HCT116 (cell line): Measurements from ENCODE around the gene FADS6. TPM values are rescaled to one million over a fixed set of nuclear protein-coding genes. Genes with fewer than 3 reads are reported as not detected.

Source experiments
- ATAC-seq: fragments of 200-7000 bp; cut with Tn5 transposase; 2 replicates; pipeline ENCODE4 v1.9.1; 2020; ENCODE audit warnings: mild to moderate bottlenecking, moderate library complexity
- BruUV-seq: library from RNA; stranded (reverse); fragments of 400-500 nt; replicated peaks from 2 replicates; lab custom pipeline; 2021; lab: Mats Ljungman, UMichigan
- CTCF ChIA-PET: fragments of 300-600 bp; sonication (Branson Sonifier 250); formaldehyde crosslinking; loops from one replicate; lab custom pipeline; 2021; ENCODE audit warnings: antibody characterized with exemption; lab: Charles Lee
- POLR2A ChIA-PET: fragments of 300-600, 350-600 bp; sonication (Branson Sonifier 250); formaldehyde crosslinking; loops from one replicate; lab custom pipeline; 2021; ENCODE audit warnings: antibody characterized with exemption; lab: Charles Lee
- RAD21 ChIA-PET, 2 experiments: fragments of 300-600 bp; sonication (Branson Sonifier 250); formaldehyde crosslinking; loops; one replicate each; lab custom pipeline; 2023; ENCODE audit warnings: low total read pairs in 2 of 2; ENCODE audit not compliant: uncharacterized antibody in 2 of 2, unreplicated experiment in 2 of 2, low non-redundant PET in 1 of 2; lab: Charles Lee
- DNase-seq: peaks from one replicate; pipeline ENCODE4 v3.0.0-alpha.2; 2010; ENCODE audit warnings: low read depth, low spot score
- H2AFZ ChIP-seq: fragments of 200-600 bp; shearing (Covaris generic), sonication (generic); 2 replicates; pipeline ENCODE4 v1.6.1; 2017; ENCODE audit warnings: low read depth, mixed run types, mixed read lengths, antibody characterized with exemption, low read length; ENCODE audit not compliant: poor library complexity, severe bottlenecking
- H3K27ac ChIP-seq: 2 replicates; pipeline ENCODE4 v1.5.1; 2012; ENCODE audit warnings: low read depth, low read length
- H3K27me3 ChIP-seq: fragments of 200-600 bp; sonication (generic); 2 replicates; pipeline ENCODE4 v1.6.1; 2016; ENCODE audit warnings: mixed run types, low read length, mixed read lengths; ENCODE audit not compliant: insufficient read depth
- H3K36me3 ChIP-seq, 2 experiments: fragments of 200-500 bp in 1 of 2; fragments of 200-600 bp in 1 of 2; sonication (Bioruptor generic) in 1 of 2; sonication (generic) in 1 of 2; 2 replicates each; pipeline versions ENCODE4 v1.5.1 to v1.6.1; 2014 to 2016; ENCODE audit warnings: low read length in 2 of 2, inconsistent platforms in 1 of 2, mixed read lengths in 1 of 2, mixed run types in 1 of 2; ENCODE audit not compliant: insufficient read depth in 2 of 2, control insufficient read depth in 1 of 2
- H3K4me1 ChIP-seq, 2 experiments: fragments of 200-600 bp in 1 of 2; sonication (generic) in 1 of 2; 2 replicates each; pipeline versions ENCODE4 v1.5.1 to v1.6.1; 2012 to 2017; ENCODE audit warnings: low read length in 2 of 2, inconsistent platforms in 1 of 2, mild to moderate bottlenecking in 1 of 2, mixed read lengths in 1 of 2, mixed run types in 1 of 2, moderate library complexity in 1 of 2; ENCODE audit not compliant: insufficient read depth in 2 of 2, control insufficient read depth in 1 of 2
- H3K4me2 ChIP-seq: fragments of 200-600 bp; sonication (generic); 2 replicates; pipeline ENCODE4 v1.6.1; 2017; ENCODE audit warnings: mixed run types, low read length, mixed read lengths
- H3K4me3 ChIP-seq, 2 experiments: fragments of 200-600 bp in 1 of 2; sonication (generic) in 1 of 2; replicated peaks in 1 of 2; 2 replicates each; pipeline ENCODE4 v1.5.1; 2011 to 2016; ENCODE audit warnings: low read length in 2 of 2, control low read depth in 1 of 2, low read depth in 1 of 2, mild to moderate bottlenecking in 1 of 2, mixed read lengths in 1 of 2, mixed run types in 1 of 2
- H3K79me2 ChIP-seq: fragments of 200-600 bp; sonication (generic); 2 replicates; pipeline ENCODE4 v1.6.1; 2017; ENCODE audit warnings: mild to moderate bottlenecking, mixed run types, low read length, moderate library complexity, mixed read lengths; ENCODE audit not compliant: insufficient read depth
- H3K9ac ChIP-seq: fragments of 200-600 bp; sonication (generic); 2 replicates; pipeline ENCODE4 v1.6.1; 2016; ENCODE audit warnings: low read length, mixed read lengths
- H3K9me2 ChIP-seq: fragments of 200-600 bp; sonication (generic), shearing (Covaris generic); 2 replicates; pipeline ENCODE4 v1.6.1; 2017; ENCODE audit warnings: mixed run types, mild to moderate bottlenecking, moderate library complexity; ENCODE audit not compliant: insufficient read depth
- H3K9me3 ChIP-seq, 2 experiments: fragments of 200-500 bp in 1 of 2; fragments of 200-600 bp in 1 of 2; sonication (Bioruptor generic) in 1 of 2; sonication (generic) in 1 of 2; 2 replicates each; pipeline ENCODE4 v1.6.1; 2014 to 2017; ENCODE audit warnings: low read length in 2 of 2, mixed read lengths in 2 of 2, inconsistent platforms in 1 of 2, low read depth in 1 of 2, mild to moderate bottlenecking in 1 of 2, mixed run types in 1 of 2, moderate library complexity in 1 of 2; ENCODE audit not compliant: control insufficient read depth in 1 of 2, insufficient read depth in 1 of 2
- H4K20me1 ChIP-seq: fragments of 200-600 bp; sonication (generic), shearing (Covaris generic); 2 replicates; pipeline ENCODE4 v1.6.1; 2017; ENCODE audit warnings: mixed run types, mild to moderate bottlenecking, moderate library complexity; ENCODE audit not compliant: insufficient read depth
- CEBPB ChIP-seq: IDR thresholded peaks from 2 replicates; pipeline ENCODE4 v1.6.1; 2012; ENCODE audit warnings: low read depth
- EZH2 ChIP-seq: fragments of 200-600 bp; sonication (generic); IDR thresholded peaks from 2 replicates; pipeline ENCODE4 v1.6.1; 2017; ENCODE audit warnings: antibody characterized with exemption, mixed run types
- EZH2phosphoT487 ChIP-seq: fragments of 200-600 bp; IDR thresholded peaks from 2 replicates; pipeline ENCODE4 v1.6.1; 2018; ENCODE audit warnings: antibody characterized with exemption, borderline replicate concordance
- RAD21 ChIP-seq: IDR thresholded peaks from 2 replicates; pipeline ENCODE4 v1.6.1; 2012; ENCODE audit warnings: low read depth, mild to moderate bottlenecking
- SP1 ChIP-seq: IDR thresholded peaks from 2 replicates; pipeline ENCODE4 v1.6.1; 2012; ENCODE audit warnings: low read depth
- SRF ChIP-seq: IDR thresholded peaks from 2 replicates; pipeline ENCODE4 v1.6.1; 2012; ENCODE audit warnings: low read depth
- YY1 ChIP-seq: IDR thresholded peaks from 2 replicates; pipeline ENCODE4 v1.6.1; 2011; ENCODE audit warnings: low read length, low read depth, moderate library complexity, mild to moderate bottlenecking; ENCODE audit not compliant: insufficient replicate concordance; ENCODE audit errors: extremely low read depth
- ZNF274 ChIP-seq: fragments of 200-500 bp; sonication (Bioruptor generic); IDR thresholded peaks from 2 replicates; pipeline ENCODE4 v1.6.1; 2014; ENCODE audit warnings: mild to moderate bottlenecking, low read depth, low read length, inconsistent platforms
- intact Hi-C: fragments of 100-400 bp; cut with micrococcal nuclease; formaldehyde crosslinking; loops from 2 replicates; pipeline ENCODE4 v1.10.0; 2022
- total RNA-seq: library from RNA; stranded (reverse); gene quantifications from one replicate; pipeline ENCODE4 v1.2.1, GENCODE V29; 2021; ENCODE audit not compliant: unreplicated experiment
- TF ChIP-seq, protein P1 (sequence below), 3 experiments: fragments of 200-600 bp in 1 of 3; sonication (generic) in 1 of 3; IDR thresholded peaks in 2 of 3; conservative IDR thresholded peaks in 1 of 3; 2 replicates each; pipeline ENCODE4 v1.5.1; 2012 to 2017; ENCODE audit warnings: low read depth in 2 of 3, low read length in 2 of 3, antibody characterized with exemption in 1 of 3, borderline replicate concordance in 1 of 3, control low read depth in 1 of 3, mild to moderate bottlenecking in 1 of 3, mixed read lengths in 1 of 3, mixed run types in 1 of 3, moderate library complexity in 1 of 3; ENCODE audit not compliant: insufficient read depth in 1 of 3
- TF ChIP-seq, protein P2 (sequence below): IDR thresholded peaks from 2 replicates; pipeline ENCODE4 v1.6.1; 2012; ENCODE audit warnings: low read depth
- TF ChIP-seq, protein P3 (sequence below): IDR thresholded peaks from 2 replicates; pipeline ENCODE4 v1.6.1; 2011; ENCODE audit warnings: mild to moderate bottlenecking, low read length, moderate library complexity; ENCODE audit not compliant: insufficient replicate concordance; ENCODE audit errors: extremely low read depth
- TF ChIP-seq, protein P4 (sequence below): IDR thresholded peaks from 2 replicates; pipeline ENCODE4 v1.6.1; 2012

The FADS6 gene
- total RNA-seq, 1 experiment from 2014 or later = not detected

DNA sequence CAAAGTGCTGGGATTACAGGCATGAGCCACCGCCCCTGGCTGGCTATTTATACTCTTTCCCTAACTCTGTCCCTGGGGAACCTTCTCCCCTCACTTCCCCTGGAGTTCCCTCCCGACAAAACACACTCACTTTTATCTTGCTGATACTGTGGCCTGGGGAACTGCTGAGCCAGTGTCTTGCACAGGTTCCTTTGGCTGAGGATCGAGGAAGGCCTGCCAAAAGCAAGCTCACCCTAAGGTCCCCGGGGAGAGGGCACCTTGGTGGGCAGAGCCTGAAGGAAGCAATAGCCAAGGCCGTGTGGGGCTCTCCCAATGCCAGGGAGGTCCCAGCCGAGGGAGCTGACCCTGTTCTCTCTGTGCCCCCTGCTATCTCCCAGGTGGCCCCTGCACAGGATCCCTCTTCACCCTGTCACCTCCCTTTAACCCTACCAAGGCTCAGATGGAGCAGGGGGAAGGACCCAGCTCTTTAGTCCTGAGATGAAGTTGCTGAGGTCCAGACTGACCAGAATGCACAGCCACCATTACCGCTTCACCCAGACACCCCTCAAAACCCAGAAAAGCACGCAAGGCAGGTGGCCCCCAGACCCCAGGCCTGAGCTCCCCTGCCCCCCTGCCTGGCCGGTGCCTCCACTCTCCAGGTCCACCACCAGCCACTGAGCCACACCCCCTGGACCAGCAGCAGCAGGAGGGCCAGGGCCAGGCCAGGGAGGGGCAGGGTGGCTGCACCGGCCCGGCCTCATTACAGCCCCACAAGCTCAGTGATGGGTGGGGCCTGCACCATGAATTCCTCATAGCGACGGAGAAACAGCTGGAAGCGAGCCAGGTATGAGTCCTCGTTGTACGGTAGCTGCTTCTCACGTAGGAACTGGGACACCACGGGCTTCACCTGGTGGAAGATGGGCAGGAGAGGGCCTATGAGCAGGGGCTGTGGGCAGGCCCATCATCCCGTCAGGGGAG, 15.6 kb downstream of the FADS6 start:
- peak overlapping the region; percentile 30; the same call in 1 of the 2 replicates for H3K9ac ChIP-seq
- POLR2A ChIA-PET = interaction anchor here (1.4 kb wide), 1 partner anchor 101 kb away, joined by 3 read pairs; the partner anchor contains the start of gene NAT9

More for the DNA sequence above, 15.6 kb downstream of the FADS6 start:
- no peak for TF ChIP-seq ZNF274
- no peak for TF ChIP-seq CEBPB
- TF ChIP-seq SP1 = no peak
- no peak for TF ChIP-seq SRF
- TF ChIP-seq RAD21 = no peak
- TF ChIP-seq, protein P1, sequence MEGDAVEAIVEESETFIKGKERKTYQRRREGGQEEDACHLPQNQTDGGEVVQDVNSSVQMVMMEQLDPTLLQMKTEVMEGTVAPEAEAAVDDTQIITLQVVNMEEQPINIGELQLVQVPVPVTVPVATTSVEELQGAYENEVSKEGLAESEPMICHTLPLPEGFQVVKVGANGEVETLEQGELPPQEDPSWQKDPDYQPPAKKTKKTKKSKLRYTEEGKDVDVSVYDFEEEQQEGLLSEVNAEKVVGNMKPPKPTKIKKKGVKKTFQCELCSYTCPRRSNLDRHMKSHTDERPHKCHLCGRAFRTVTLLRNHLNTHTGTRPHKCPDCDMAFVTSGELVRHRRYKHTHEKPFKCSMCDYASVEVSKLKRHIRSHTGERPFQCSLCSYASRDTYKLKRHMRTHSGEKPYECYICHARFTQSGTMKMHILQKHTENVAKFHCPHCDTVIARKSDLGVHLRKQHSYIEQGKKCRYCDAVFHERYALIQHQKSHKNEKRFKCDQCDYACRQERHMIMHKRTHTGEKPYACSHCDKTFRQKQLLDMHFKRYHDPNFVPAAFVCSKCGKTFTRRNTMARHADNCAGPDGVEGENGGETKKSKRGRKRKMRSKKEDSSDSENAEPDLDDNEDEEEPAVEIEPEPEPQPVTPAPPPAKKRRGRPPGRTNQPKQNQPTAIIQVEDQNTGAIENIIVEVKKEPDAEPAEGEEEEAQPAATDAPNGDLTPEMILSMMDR (IDR thresholded peaks at IDR 0.05 in 2 of 3, conservative IDR thresholded peaks at IDR 0.05 in 1 of 3; ENCODE audit: borderline replicate concordance in 1 of 3, insufficient read depth in 1 of 3, low read depth in 2 of 3, low read length in 2 of 3) = no peak
- TF ChIP-seq, protein P2, sequence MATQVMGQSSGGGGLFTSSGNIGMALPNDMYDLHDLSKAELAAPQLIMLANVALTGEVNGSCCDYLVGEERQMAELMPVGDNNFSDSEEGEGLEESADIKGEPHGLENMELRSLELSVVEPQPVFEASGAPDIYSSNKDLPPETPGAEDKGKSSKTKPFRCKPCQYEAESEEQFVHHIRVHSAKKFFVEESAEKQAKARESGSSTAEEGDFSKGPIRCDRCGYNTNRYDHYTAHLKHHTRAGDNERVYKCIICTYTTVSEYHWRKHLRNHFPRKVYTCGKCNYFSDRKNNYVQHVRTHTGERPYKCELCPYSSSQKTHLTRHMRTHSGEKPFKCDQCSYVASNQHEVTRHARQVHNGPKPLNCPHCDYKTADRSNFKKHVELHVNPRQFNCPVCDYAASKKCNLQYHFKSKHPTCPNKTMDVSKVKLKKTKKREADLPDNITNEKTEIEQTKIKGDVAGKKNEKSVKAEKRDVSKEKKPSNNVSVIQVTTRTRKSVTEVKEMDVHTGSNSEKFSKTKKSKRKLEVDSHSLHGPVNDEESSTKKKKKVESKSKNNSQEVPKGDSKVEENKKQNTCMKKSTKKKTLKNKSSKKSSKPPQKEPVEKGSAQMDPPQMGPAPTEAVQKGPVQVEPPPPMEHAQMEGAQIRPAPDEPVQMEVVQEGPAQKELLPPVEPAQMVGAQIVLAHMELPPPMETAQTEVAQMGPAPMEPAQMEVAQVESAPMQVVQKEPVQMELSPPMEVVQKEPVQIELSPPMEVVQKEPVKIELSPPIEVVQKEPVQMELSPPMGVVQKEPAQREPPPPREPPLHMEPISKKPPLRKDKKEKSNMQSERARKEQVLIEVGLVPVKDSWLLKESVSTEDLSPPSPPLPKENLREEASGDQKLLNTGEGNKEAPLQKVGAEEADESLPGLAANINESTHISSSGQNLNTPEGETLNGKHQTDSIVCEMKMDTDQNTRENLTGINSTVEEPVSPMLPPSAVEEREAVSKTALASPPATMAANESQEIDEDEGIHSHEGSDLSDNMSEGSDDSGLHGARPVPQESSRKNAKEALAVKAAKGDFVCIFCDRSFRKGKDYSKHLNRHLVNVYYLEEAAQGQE = no peak
- TF ChIP-seq EZH2 = no peak
- TF ChIP-seq, protein P3, sequence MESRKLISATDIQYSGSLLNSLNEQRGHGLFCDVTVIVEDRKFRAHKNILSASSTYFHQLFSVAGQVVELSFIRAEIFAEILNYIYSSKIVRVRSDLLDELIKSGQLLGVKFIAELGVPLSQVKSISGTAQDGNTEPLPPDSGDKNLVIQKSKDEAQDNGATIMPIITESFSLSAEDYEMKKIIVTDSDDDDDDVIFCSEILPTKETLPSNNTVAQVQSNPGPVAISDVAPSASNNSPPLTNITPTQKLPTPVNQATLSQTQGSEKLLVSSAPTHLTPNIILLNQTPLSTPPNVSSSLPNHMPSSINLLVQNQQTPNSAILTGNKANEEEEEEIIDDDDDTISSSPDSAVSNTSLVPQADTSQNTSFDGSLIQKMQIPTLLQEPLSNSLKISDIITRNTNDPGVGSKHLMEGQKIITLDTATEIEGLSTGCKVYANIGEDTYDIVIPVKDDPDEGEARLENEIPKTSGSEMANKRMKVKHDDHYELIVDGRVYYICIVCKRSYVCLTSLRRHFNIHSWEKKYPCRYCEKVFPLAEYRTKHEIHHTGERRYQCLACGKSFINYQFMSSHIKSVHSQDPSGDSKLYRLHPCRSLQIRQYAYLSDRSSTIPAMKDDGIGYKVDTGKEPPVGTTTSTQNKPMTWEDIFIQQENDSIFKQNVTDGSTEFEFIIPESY = no peak
- TF ChIP-seq, protein P4, sequence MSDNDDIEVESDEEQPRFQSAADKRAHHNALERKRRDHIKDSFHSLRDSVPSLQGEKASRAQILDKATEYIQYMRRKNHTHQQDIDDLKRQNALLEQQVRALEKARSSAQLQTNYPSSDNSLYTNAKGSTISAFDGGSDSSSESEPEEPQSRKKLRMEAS = no peak
- TF ChIP-seq YY1 = no peak
- no peak for TF ChIP-seq EZH2phosphoT487
- intact Hi-C loops = no loop called here
- Histone ChIP-seq H4K20me1 (no peaks in the 10 kb centered on the region), H3K27ac (no peak overlapping the region), H3K36me3 (no peaks in the 10 kb centered on the region), H3K4me1 (peaks cover 10 to 37% of the 10 kb centered on the region in 2 experiments), H3K27me3 (no peaks in the 10 kb centered on the region), H3K4me3 (no peak overlapping the region), H3K9me3 (no peaks in the 10 kb centered on the region), H2AFZ (peak overlapping the region; percentile 59), H3K4me2 (peak overlapping the region; percentile 62), H3K79me2 (no peaks in the 10 kb centered on the region), H3K9me2 (no peaks in the 10 kb centered on the region)
- DNase-seq (peak; percentile 49), ATAC-seq (peak; percentile 23)
- CTCF ChIA-PET = interaction anchor here (1.4 kb wide), 1 partner anchor 15 kb away, joined by 3 read pairs; no protein-coding TSS in a partner anchor
- RAD21 ChIA-PET = interaction anchor here in 1 of 2 experiments (0.8 kb wide), 1 partner anchor 10 kb away, joined by 6 read pairs; no protein-coding TSS in a partner anchor
- no TSS peak for BruUV-seq
